GM23248 (cell line): ENCODE results near the gene IGSF11. TPM values are rescaled to one million over a fixed set of nuclear protein-coding genes. Genes with fewer than 3 reads are reported as not detected.

Source experiments
- DNase-seq: peaks from one replicate; pipeline ENCODE4 v3.0.0-alpha.2; 2015
- H2AFZ ChIP-seq: fragments of 200-600 bp; sonication (generic); 2 replicates; pipeline ENCODE4 v1.6.1; 2016; ENCODE audit warnings: antibody characterized with exemption
- H3F3A ChIP-seq: fragments of 200-600 bp; sonication (generic); 2 replicates; pipeline ENCODE4 v1.6.1; 2016; ENCODE audit warnings: mild to moderate bottlenecking, antibody characterized with exemption, mixed run types; ENCODE audit not compliant: insufficient read depth
- H3K27ac ChIP-seq: fragments of 200-600 bp; sonication (generic); 2 replicates; pipeline ENCODE4 v1.5.1; 2016; ENCODE audit warnings: mild to moderate bottlenecking
- H3K27me3 ChIP-seq: fragments of 200-600 bp; sonication (generic); replicated peaks from 2 replicates; pipeline ENCODE4 v1.6.1; 2016; ENCODE audit warnings: mild to moderate bottlenecking; ENCODE audit not compliant: insufficient read depth
- H3K36me3 ChIP-seq: fragments of 200-600 bp; sonication (generic); 2 replicates; pipeline ENCODE4 v1.6.1; 2016; ENCODE audit warnings: low read depth, mild to moderate bottlenecking
- H3K4me1 ChIP-seq: fragments of 200-600 bp; sonication (generic); 2 replicates; pipeline ENCODE4 v1.6.1; 2016; ENCODE audit warnings: mild to moderate bottlenecking; ENCODE audit not compliant: insufficient read depth
- H3K4me2 ChIP-seq: fragments of 200-600 bp; sonication (generic); one replicate; pipeline ENCODE4 v1.6.1; 2016; ENCODE audit warnings: mild to moderate bottlenecking; ENCODE audit not compliant: unreplicated experiment
- H3K4me3 ChIP-seq: fragments of 200-600 bp; sonication (generic); 2 replicates; pipeline ENCODE4 v1.5.1; 2016; ENCODE audit warnings: mild to moderate bottlenecking
- H3K79me2 ChIP-seq: fragments of 200-600 bp; sonication (generic); 2 replicates; pipeline ENCODE4 v1.6.1; 2016; ENCODE audit warnings: mild to moderate bottlenecking; ENCODE audit not compliant: insufficient read depth
- H3K9ac ChIP-seq: fragments of 200-600 bp; sonication (generic); 2 replicates; pipeline ENCODE4 v1.6.1; 2016; ENCODE audit warnings: mild to moderate bottlenecking
- H3K9me2 ChIP-seq: fragments of 200-600 bp; sonication (generic); 2 replicates; pipeline ENCODE4 v1.6.1; 2016; ENCODE audit warnings: mixed run types, mild to moderate bottlenecking, moderate library complexity; ENCODE audit not compliant: insufficient read depth
- H3K9me3 ChIP-seq: fragments of 200-600 bp; sonication (generic); one replicate; pipeline ENCODE4 v1.6.1; 2017; ENCODE audit warnings: low read depth
- H4K20me1 ChIP-seq: fragments of 200-600 bp; sonication (generic); 2 replicates; pipeline ENCODE4 v1.6.0; 2016; ENCODE audit not compliant: insufficient read depth
- EZH2 ChIP-seq: fragments of 200-600 bp; sonication (generic); IDR thresholded peaks from 2 replicates; pipeline ENCODE4 v1.6.1; 2018; ENCODE audit warnings: antibody characterized with exemption, mild to moderate bottlenecking; ENCODE audit not compliant: insufficient read depth, poor library complexity, severe bottlenecking
- EZH2phosphoT487 ChIP-seq: fragments of 200-600 bp; sonication (generic); IDR thresholded peaks from 2 replicates; pipeline ENCODE4 v1.6.1; 2018; ENCODE audit warnings: antibody characterized with exemption, moderate library complexity, mild to moderate bottlenecking, low read depth; ENCODE audit not compliant: insufficient read depth
- WGBS, 2 experiments: methylation state at CpG; one replicate each; pipeline ENCODE4 v1.1.6; 2015 to 2017; ENCODE audit warnings: low lambda C conversion rate in 2 of 2, low coverage in 1 of 2; ENCODE audit errors: missing lambda C conversion rate in 2 of 2; 5-methylcytosine and 5-hydroxymethylcytosine counted together
- in situ Hi-C: fragments of 300-500 bp; cut with MboI; formaldehyde crosslinking; loops from 2 replicates; pipeline ENCODE4 v1.15.0; 2020
- polyA plus RNA-seq: library from polyadenylated mRNA; unstranded; fragments of >200 nt; fragmentation: Nextera tagmentation; extraction: Ambion mirVana; gene quantifications from 2 replicates; pipeline ENCODE4 v1.2.1, GENCODE V29; 2016
- total RNA-seq: library from RNA; depleted of rRNA; stranded (reverse); fragments of >200 nt; shearing (Covaris generic); gene quantifications from 2 replicates; pipeline ENCODE4 v1.2.3, GENCODE V29; 2014

Gene IGSF11
- total and polyA plus RNA-seq, 2 experiments from 2014 or later, result not detected

DNA sequence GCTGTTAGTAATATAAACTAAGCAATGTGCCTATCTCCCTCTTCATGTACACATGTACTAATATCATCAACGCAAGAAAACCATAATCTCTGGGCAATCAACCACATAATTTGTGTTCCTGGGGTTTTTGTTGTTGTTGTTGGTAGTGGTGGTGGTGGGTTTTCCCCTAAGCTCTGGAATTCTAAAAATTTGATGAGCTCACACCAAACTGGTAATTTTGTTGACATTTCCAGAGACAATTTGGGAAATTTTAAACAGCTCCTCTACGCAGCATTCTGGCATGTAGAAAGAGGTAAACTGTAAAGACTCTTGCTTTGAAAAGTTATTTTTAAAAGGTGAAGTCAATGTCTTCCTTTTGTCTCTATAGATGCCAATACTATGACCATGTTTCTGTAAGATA, 126.7 kb downstream of the IGSF11 start:
- Histone ChIP-seq H3K4me2 (no peak overlapping the region), H3K4me1 (no peaks in the 10 kb centered on the region), H3K9me3 (no peaks in the 10 kb centered on the region), H3K79me2 (no peaks in the 10 kb centered on the region), H3K9me2 (no peaks in the 10 kb centered on the region), H3K27me3 (no peaks in the 10 kb centered on the region), H4K20me1 (no peaks in the 10 kb centered on the region), H3F3A (no peaks in the 10 kb centered on the region), H2AFZ (no peak overlapping the region), H3K36me3 (no peaks in the 10 kb centered on the region), H3K4me3 (no peak overlapping the region), H3K9ac (no peak overlapping the region), H3K27ac (no peak overlapping the region)
- TF ChIP-seq EZH2phosphoT487 (no peak), EZH2 (no peak)
- in situ Hi-C loops, result no loop called here
- DNase-seq, result no peak
- 69% methylated on average over 2 of the region's 2 CpGs for WGBS, 2 experiments

DNA sequence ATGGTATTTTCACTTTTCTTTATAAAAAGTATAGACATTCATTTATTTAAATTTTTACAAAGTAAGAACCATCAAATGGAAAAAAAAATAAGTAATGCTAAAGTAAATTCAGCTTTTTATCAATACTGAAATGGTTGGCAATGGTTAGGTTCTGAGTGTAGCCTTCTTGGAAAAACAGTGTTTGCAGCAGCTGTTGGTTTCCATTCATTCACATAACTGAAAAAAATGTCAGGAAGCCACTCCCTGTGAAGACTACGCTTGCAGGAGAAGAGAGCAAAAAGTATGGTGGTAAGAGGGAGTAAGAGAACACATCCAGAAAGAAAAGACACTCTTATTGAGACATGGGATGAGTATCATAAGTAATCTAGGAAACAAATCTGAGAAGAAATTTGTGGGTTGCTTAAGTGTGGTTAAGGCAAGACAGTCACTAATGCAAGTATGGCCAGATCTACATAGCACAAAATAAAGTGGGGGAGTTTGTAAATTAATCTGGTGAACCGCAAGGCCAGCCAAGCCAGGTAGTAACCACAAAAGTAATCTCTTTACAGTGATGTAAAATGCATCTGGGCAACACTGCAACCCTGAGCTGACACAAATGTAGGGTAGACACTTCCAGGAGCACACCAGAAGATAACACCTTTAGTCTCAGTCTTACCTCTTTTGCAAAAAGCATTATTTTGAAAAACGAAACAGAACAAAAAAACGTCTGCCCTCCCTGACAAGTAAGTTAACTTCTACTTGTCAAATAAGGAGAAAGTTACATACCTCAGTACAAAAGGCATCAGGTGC, 133.7 kb downstream of the IGSF11 start:
- DNase-seq, result no peak
- TF ChIP-seq EZH2 (no peak), EZH2phosphoT487 (no peak)
- H3K9ac ChIP-seq, result no peak overlapping the region
- H2AFZ ChIP-seq, result no peak overlapping the region
- WGBS, 2 experiments, result 17 to 19% methylated on average over 4 of the region's 4 CpGs
- H3K4me3 ChIP-seq, result no peak overlapping the region
- H3K4me2 ChIP-seq, result no peak overlapping the region
- no peaks in the 10 kb centered on the region for H4K20me1 ChIP-seq
- H3K27ac ChIP-seq, result no peak overlapping the region
- H3K4me1 ChIP-seq, result no peaks in the 10 kb centered on the region
- H3K79me2 ChIP-seq, result no peaks in the 10 kb centered on the region
- no peaks in the 10 kb centered on the region for H3K27me3 ChIP-seq
- in situ Hi-C loops, result no loop called here
- H3F3A ChIP-seq, result no peaks in the 10 kb centered on the region
- H3K9me2 ChIP-seq, result no peaks in the 10 kb centered on the region
- no peaks in the 10 kb centered on the region for H3K36me3 ChIP-seq
- H3K9me3 ChIP-seq, result no peaks in the 10 kb centered on the region

DNA sequence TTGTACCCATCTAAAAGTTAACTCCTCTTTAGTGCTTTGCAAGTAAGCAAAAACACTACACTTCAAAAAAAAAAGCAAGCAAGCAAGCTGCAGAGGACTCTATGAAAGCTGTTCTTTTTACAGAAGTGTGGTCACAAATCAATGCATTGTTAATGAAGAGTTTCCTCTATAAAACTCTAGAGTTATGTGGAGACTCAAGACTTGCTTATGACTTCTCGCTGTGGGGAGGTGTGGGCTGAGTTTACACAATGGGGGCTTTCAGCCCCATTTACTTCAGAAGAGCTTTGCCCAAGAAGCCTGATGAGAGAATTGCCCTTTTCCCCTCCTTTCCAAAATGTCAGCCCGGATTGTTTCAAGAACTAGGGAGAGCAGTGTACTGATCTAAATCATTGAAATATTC, 144.4 kb downstream of the IGSF11 start:
- in situ Hi-C loops, result loop anchor here (25.0 kb wide), 1 partner anchor 797 kb away; the partner anchor contains the start of gene COX17
- H3K4me1 ChIP-seq, result no peaks in the 10 kb centered on the region

DNA sequence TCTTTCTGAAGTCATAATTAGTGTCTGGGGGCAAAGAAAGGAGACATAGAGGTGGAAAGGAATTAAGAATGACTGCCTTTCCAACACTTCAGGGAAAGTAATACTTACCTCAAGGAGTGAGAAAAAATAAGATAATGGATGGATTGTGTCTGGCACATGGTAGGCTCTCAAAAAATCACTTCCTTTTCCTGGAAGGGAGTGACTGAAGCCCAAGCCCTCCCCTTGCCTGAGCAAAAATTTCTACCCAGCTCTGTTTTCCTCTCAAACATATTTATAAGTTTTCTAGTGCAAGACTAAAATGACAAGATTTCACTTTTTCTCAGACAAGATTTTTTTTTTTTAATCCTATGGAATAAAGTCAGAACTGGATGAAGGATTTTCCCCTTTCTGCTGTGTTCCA, 145.0 kb downstream of the IGSF11 start:
- Histone ChIP-seq H3K27me3 (peaks cover 10% of the 10 kb centered on the region; the same call in 1 of the 2 replicates), H3K9me3 (no peaks in the 10 kb centered on the region)

More for the DNA sequence above, 144.4 kb downstream of the IGSF11 start:
- no peaks in the 10 kb centered on the region for H3F3A ChIP-seq
- H3K27ac ChIP-seq, result no peak overlapping the region
- no peak for DNase-seq
- no peak overlapping the region for H3K9ac ChIP-seq
- no peak overlapping the region for H3K4me3 ChIP-seq
- no peaks in the 10 kb centered on the region for H4K20me1 ChIP-seq
- no peaks in the 10 kb centered on the region for H3K9me2 ChIP-seq
- H3K79me2 ChIP-seq, result no peaks in the 10 kb centered on the region
- H3K9me3 ChIP-seq, result no peaks in the 10 kb centered on the region
- no peak overlapping the region for H3K4me2 ChIP-seq
- WGBS, 2 experiments, result 13 to 17% methylated on average over 2 of the region's 2 CpGs
- H3K36me3 ChIP-seq, result no peaks in the 10 kb centered on the region
- H2AFZ ChIP-seq, result no peak overlapping the region
- no peak for TF ChIP-seq EZH2
- TF ChIP-seq EZH2phosphoT487, result no peak
- peaks cover 10% of the 10 kb centered on the region; the same call in 1 of the 2 replicates for H3K27me3 ChIP-seq

More for the DNA sequence above, 145.0 kb downstream of the IGSF11 start:
- no peaks in the 10 kb centered on the region for H3F3A ChIP-seq
- H3K4me1 ChIP-seq, result no peaks in the 10 kb centered on the region
- H4K20me1 ChIP-seq, result no peaks in the 10 kb centered on the region
- no peaks in the 10 kb centered on the region for H3K36me3 ChIP-seq
- no peak overlapping the region for H2AFZ ChIP-seq
- no peak overlapping the region for H3K4me3 ChIP-seq
- no peak overlapping the region for H3K27ac ChIP-seq
- H3K9me2 ChIP-seq, result no peaks in the 10 kb centered on the region
- DNase-seq, result no peak
- no peak overlapping the region for H3K9ac ChIP-seq
- in situ Hi-C loops, result loop anchor here (5.0 to 25.0 kb wide), 3 partner anchors 195 to 798 kb away; partner anchors contain the start of gene COX17
- H3K4me2 ChIP-seq, result no peak overlapping the region
- TF ChIP-seq EZH2, result no peak
- TF ChIP-seq EZH2phosphoT487, result no peak
- H3K79me2 ChIP-seq, result no peaks in the 10 kb centered on the region
